K562 (cell line): ENCODE results near the gene TEX14. TPM values are rescaled to one million over a fixed set of nuclear protein-coding genes. Genes with fewer than 3 reads are reported as not detected.
A peak's percentile ranks its signal among the peaks of the same experiment; 100 is the strongest.

Experiments used
- DPF2 ChIP-seq: fragments of 450-650 bp; IDR thresholded peaks from 2 replicates; pipeline ENCODE4 v1.6.1; 2016
- GABPA ChIP-seq: fragments of 200-800 bp; sonication (Bioruptor generic); conservative IDR thresholded peaks from 2 replicates; pipeline ENCODE4 v1.6.1; 2016; ENCODE audit warnings: low read depth, missing genetic modification characterization, missing compliant biosample characterization
- MAFF ChIP-seq: IDR thresholded peaks from 2 replicates; pipeline ENCODE4 v1.6.1; 2012; ENCODE audit warnings: low read length, improper control_type of control experiment
- MAFK ChIP-seq: IDR thresholded peaks from 2 replicates; pipeline ENCODE4 v1.6.1; 2011; ENCODE audit warnings: low read length, improper control_type of control experiment
- MYC ChIP-seq, 2 experiments: fragments of 250-450 bp in 1 of 2; sonication (Bioruptor Pico) in 1 of 2; IDR thresholded peaks; 2 replicates each; pipeline versions ENCODE4 v1.5.1 to v1.6.1; 2012 to 2021; ENCODE audit warnings: low read depth in 2 of 2, borderline replicate concordance in 1 of 2, improper control_type of control experiment in 1 of 2, low read length in 1 of 2, mild to moderate bottlenecking in 1 of 2, moderate library complexity in 1 of 2
- PKNOX1 ChIP-seq: fragments of 450-650 bp; IDR thresholded peaks from 2 replicates; pipeline ENCODE4 v1.6.1; 2016
- RCOR1 ChIP-seq, 2 experiments: IDR thresholded peaks; 2 replicates each; pipeline ENCODE4 v1.6.1; 2012; ENCODE audit warnings: low read depth in 2 of 2, low read length in 2 of 2, borderline replicate concordance in 1 of 2, improper control_type of control experiment in 1 of 2
- ZBTB11 ChIP-seq, 3 experiments: fragments of 200-800 bp in 1 of 3; fragments of 250-450 bp in 1 of 3; fragments of 450-650 bp in 1 of 3; sonication (Bioruptor Pico) in 1 of 3; sonication (Bioruptor generic) in 1 of 3; formaldehyde crosslinking in 1 of 3; IDR thresholded peaks; 2 replicates each; pipeline versions ENCODE4 v1.6.1 to v1.8.0; 2016 to 2022; ENCODE audit warnings: mild to moderate bottlenecking in 2 of 3, missing genetic modification characterization in 2 of 3, missing compliant biosample characterization in 1 of 3, moderate library complexity in 1 of 3
- polyA plus RNA-seq, 8 experiments: library from polyadenylated mRNA; depleted of rRNA in 4 of 8; stranded (reverse) in 5 of 8; unstranded in 3 of 8; fragments of >200 nt; fragmentation: Nextera tagmentation in 2 of 8; fragmentation: Illumina TruSeq in 1 of 8; extraction: Ambion mirVana in 2 of 8; extraction: Trizol in 1 of 8; gene quantifications; 2 replicates each; pipeline versions ENCODE4 v1.2.1 to v1.2.3, GENCODE V29; 2011 to 2014; ENCODE audit warnings: inconsistent platforms in 1 of 8, missing spikeins in 1 of 8
- total RNA-seq, 7 experiments: library from RNA; depleted of rRNA in 6 of 7; stranded (reverse); fragments of >200 nt in 6 of 7; fragmentation: Illumina TruSeq in 2 of 7; extraction: Trizol in 2 of 7; gene quantifications; 2 replicates each; pipeline versions ENCODE4 v1.2.1 to v1.2.3, GENCODE V29; 2011 to 2021; ENCODE audit warnings: low replicate concordance in 1 of 7
- TF ChIP-seq, protein P1 (sequence below): fragments of 450-650 bp; IDR thresholded peaks from 2 replicates; pipeline ENCODE4 v1.6.1; 2016; ENCODE audit warnings: mild to moderate bottlenecking, moderate library complexity

Gene TEX14
- total and polyA plus RNA-seq, 9 of the 15 experiments (the other 6 are each of a cell fraction or from before 2014, with no cell fraction given), result 0.05 to 0.12 (median 0.09) TPM; not detected in 1

DNA sequence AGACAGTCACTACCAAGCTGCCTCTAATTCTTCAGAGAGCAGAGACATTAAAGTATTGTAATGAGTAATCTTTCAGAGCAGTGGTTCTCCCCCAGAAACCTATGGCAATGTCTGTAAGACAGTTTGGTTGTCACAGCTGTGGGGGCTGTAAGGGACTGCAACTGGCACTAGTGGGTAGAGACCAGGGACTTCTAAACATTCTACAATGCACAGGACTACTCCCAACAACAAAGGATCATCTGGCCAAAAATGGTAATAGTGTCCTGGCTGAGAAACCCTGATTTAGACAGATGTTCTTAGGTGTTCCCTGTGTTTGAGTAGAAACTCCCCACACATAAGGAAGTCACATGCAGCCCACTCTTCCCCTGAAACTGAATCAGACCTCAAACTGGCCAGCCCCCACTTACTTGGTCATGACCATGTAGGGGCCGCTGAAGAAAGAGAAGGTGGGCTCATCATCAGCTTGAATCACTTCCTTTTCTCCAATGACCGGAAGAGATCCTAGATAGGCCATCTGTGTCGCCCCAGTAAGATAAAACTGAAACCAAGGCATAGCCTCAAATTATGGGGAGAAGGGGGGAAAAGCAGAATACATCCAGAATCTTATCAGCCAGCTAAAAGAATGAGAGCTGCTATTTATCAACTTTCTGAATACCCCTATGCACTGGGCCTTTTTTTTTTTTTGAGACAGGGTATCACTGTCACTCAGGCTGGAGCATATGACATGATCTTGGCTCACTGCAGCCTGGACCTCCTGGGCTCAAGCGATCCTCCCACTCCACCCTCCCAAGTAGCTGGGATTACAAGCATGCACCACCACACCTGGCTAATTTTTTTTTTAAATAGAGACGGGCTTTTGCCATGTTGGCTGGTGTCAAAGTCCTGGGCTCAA, 75.8 kb downstream of the TEX14 start (continued):
- TF ChIP-seq, protein P1, sequence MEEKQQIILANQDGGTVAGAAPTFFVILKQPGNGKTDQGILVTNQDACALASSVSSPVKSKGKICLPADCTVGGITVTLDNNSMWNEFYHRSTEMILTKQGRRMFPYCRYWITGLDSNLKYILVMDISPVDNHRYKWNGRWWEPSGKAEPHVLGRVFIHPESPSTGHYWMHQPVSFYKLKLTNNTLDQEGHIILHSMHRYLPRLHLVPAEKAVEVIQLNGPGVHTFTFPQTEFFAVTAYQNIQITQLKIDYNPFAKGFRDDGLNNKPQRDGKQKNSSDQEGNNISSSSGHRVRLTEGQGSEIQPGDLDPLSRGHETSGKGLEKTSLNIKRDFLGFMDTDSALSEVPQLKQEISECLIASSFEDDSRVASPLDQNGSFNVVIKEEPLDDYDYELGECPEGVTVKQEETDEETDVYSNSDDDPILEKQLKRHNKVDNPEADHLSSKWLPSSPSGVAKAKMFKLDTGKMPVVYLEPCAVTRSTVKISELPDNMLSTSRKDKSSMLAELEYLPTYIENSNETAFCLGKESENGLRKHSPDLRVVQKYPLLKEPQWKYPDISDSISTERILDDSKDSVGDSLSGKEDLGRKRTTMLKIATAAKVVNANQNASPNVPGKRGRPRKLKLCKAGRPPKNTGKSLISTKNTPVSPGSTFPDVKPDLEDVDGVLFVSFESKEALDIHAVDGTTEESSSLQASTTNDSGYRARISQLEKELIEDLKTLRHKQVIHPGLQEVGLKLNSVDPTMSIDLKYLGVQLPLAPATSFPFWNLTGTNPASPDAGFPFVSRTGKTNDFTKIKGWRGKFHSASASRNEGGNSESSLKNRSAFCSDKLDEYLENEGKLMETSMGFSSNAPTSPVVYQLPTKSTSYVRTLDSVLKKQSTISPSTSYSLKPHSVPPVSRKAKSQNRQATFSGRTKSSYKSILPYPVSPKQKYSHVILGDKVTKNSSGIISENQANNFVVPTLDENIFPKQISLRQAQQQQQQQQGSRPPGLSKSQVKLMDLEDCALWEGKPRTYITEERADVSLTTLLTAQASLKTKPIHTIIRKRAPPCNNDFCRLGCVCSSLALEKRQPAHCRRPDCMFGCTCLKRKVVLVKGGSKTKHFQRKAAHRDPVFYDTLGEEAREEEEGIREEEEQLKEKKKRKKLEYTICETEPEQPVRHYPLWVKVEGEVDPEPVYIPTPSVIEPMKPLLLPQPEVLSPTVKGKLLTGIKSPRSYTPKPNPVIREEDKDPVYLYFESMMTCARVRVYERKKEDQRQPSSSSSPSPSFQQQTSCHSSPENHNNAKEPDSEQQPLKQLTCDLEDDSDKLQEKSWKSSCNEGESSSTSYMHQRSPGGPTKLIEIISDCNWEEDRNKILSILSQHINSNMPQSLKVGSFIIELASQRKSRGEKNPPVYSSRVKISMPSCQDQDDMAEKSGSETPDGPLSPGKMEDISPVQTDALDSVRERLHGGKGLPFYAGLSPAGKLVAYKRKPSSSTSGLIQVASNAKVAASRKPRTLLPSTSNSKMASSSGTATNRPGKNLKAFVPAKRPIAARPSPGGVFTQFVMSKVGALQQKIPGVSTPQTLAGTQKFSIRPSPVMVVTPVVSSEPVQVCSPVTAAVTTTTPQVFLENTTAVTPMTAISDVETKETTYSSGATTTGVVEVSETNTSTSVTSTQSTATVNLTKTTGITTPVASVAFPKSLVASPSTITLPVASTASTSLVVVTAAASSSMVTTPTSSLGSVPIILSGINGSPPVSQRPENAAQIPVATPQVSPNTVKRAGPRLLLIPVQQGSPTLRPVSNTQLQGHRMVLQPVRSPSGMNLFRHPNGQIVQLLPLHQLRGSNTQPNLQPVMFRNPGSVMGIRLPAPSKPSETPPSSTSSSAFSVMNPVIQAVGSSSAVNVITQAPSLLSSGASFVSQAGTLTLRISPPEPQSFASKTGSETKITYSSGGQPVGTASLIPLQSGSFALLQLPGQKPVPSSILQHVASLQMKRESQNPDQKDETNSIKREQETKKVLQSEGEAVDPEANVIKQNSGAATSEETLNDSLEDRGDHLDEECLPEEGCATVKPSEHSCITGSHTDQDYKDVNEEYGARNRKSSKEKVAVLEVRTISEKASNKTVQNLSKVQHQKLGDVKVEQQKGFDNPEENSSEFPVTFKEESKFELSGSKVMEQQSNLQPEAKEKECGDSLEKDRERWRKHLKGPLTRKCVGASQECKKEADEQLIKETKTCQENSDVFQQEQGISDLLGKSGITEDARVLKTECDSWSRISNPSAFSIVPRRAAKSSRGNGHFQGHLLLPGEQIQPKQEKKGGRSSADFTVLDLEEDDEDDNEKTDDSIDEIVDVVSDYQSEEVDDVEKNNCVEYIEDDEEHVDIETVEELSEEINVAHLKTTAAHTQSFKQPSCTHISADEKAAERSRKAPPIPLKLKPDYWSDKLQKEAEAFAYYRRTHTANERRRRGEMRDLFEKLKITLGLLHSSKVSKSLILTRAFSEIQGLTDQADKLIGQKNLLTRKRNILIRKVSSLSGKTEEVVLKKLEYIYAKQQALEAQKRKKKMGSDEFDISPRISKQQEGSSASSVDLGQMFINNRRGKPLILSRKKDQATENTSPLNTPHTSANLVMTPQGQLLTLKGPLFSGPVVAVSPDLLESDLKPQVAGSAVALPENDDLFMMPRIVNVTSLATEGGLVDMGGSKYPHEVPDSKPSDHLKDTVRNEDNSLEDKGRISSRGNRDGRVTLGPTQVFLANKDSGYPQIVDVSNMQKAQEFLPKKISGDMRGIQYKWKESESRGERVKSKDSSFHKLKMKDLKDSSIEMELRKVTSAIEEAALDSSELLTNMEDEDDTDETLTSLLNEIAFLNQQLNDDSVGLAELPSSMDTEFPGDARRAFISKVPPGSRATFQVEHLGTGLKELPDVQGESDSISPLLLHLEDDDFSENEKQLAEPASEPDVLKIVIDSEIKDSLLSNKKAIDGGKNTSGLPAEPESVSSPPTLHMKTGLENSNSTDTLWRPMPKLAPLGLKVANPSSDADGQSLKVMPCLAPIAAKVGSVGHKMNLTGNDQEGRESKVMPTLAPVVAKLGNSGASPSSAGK, result no peak
- TF ChIP-seq MYC (IDR thresholded peaks at IDR 0.05; ENCODE audit: low read depth, low read length) (no peak), MYC (CRISPR knock-in tag; IDR thresholded peaks at IDR 0.05; ENCODE audit: borderline replicate concordance, low read depth) (no peak), DPF2 (peak; percentile 52; the same call in 1 of the 2 replicates), PKNOX1 (peak; percentile 72), MAFK (no peak), RCOR1 (IDR thresholded peaks at IDR 0.05; ENCODE audit: borderline replicate concordance in 1 of 2, low read depth in 2 of 2, low read length in 2 of 2) (0 out of 4 replicates have a peak, but pooled peaks of 1 of the 2 experiments have one; percentile 14), ZBTB11 (CRISPR knock-in tag; IDR thresholded peaks at IDR 0.05) (peak in 1 of 3 experiments; percentile 27; a peak in 1 of 6 replicates), MAFF (no peak), GABPA (tag) (peak; percentile 45; the same call in 1 of the 2 replicates)
